HG03442 (cell line): ENCODE results near the gene LRIT3.
A peak's percentile ranks its signal among the peaks of the same experiment; 100 is the strongest.
"Not testable (repeated sequence)": the region's sequence is repeated elsewhere in the genome, so short reads cannot be mapped to it uniquely, and the experiment has no call there.

Experiments used
- ATAC-seq: cut with Tn5 transposase; IDR thresholded peaks from one replicate; pipeline ENCODE4 v1.9.1; 2021; ENCODE audit warnings: mild to moderate bottlenecking, moderate library complexity; ENCODE audit not compliant: unreplicated experiment

The LRIT3 gene

GRCh38 chr4:109848501-109848900, 594 bp downstream of the LRIT3 start:
- ATAC-seq: no peak

GRCh38 chr4:109850601-109851000, 2.7 kb downstream of the LRIT3 start:
- no peak for ATAC-seq

GRCh38 chr4:109859426-109860300, 11.8 kb downstream of the LRIT3 start:
- ATAC-seq: not testable (repeated sequence)

GRCh38 chr4:109861271-109861670, 13.4 kb downstream of the LRIT3 start:
- no peak for ATAC-seq

GRCh38 chr4:109861916-109862511, 14.1 kb downstream of the LRIT3 start:
- no peak for ATAC-seq

- ATAC-seq: no peak
Measured at GRCh38 chr4:109864134-109864533, 16.2 kb downstream of the LRIT3 start.

GRCh38 chr4:109870061-109870460, 22.2 kb downstream of the LRIT3 start:
- ATAC-seq: no peak

- ATAC-seq: no peak
Measured at GRCh38 chr4:109872065-109872464, 24.2 kb downstream of the LRIT3 start.

GRCh38 chr4:109872950-109873656, 25.2 kb downstream of the LRIT3 start:
- ATAC-seq: no peak

- ATAC-seq: no peak
Measured at GRCh38 chr4:109873791-109874514, 26.0 kb downstream of the LRIT3 start.

GRCh38 chr4:109875106-109875505, 27.2 kb downstream of the LRIT3 start:
- no peak for ATAC-seq

GRCh38 chr4:109875553-109875952, 27.6 kb downstream of the LRIT3 start:
- ATAC-seq: not testable (repeated sequence)

GRCh38 chr4:109876634-109877265, 28.8 kb downstream of the LRIT3 start:
- ATAC-seq: no peak

GRCh38 chr4:109877400-109877799, 29.5 kb downstream of the LRIT3 start:
- ATAC-seq: peak; percentile 93

GRCh38 chr4:109878355-109878754, 30.4 kb downstream of the LRIT3 start:
- no peak for ATAC-seq

- ATAC-seq: no peak
Measured at GRCh38 chr4:109879081-109879480, 31.2 kb downstream of the LRIT3 start.

- no peak for ATAC-seq
Measured at GRCh38 chr4:109879636-109880314, 31.9 kb downstream of the LRIT3 start.

GRCh38 chr4:109886303-109886702, 38.4 kb downstream of the LRIT3 start:
- no peak for ATAC-seq

GRCh38 chr4:109887071-109887470, 39.2 kb downstream of the LRIT3 start:
- no peak for ATAC-seq

GRCh38 chr4:109890076-109890475, 42.2 kb downstream of the LRIT3 start:
- no peak for ATAC-seq
